Fibroblast of the conjunctiva (primary cell): ENCODE measurements around the gene CLIC1.

Experiments
- DNase-seq: peaks from one replicate; pipeline ENCODE4 v3.0.0-alpha.2; 2010; ENCODE audit warnings: low read depth

Gene CLIC1

DNA sequence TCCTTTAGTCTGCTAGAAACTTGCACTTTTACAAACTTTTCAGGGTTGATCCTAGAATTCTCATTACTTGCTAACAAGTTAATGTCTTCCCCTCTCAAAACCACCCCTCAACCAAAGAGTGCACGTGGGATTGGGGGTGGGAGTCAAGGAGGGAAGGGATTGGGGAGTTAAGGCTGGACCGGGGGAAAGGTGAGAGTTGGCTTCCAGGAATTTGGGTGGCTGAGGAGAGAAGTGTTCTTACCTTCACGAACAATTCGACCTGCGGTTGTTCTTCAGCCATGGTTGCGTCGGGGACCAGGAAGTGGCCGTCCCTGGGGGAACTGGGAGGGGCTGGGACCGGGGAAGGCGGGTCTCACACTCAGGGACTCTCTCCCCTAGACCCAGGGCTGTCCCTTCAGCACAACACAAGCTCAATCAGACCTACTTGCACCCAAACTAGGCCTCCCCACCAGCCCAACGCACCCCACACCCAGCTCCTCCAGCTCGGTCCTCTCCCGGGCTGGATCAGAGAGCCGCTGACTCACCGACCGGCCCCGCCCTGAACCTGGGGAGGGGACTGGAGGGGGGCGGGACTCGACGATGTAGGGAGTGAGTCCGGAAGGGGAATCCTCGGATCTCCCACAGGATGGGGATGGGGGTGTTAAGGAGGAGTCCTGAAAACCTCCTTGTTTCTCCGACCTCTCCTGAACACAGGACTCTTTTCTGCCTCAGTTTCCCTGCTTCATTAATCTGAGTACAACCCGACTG is at the start of gene CLIC1:
TSS of gene CLIC1 (minus strand) at position 510 of the 747 bp plus-strand sequence. CDS start at position 280, 230 bp downstream.
- peak; percentile 72 for DNase-seq

DNA sequence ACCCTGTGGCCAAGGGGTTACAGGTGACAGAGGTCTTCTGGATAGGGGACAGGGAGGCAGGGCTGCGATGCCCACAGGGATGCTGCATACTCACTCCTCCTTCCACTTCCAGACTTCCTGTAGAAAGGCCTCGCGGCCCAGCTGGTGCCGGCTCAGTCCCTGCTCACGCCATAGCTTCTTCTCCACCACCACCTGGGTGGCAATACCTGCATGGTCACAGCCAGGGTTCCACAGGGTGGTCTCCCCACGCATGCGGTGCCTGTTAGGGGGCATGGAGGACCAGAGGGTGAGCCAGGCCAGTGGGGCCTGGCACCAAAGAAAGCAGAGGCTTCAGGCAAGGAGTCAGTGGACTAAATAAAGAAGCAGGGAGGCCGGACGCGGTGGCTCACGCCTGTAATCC is 49.1 kb upstream of the CLIC1 start:
- DNase-seq = no peak

DNA sequence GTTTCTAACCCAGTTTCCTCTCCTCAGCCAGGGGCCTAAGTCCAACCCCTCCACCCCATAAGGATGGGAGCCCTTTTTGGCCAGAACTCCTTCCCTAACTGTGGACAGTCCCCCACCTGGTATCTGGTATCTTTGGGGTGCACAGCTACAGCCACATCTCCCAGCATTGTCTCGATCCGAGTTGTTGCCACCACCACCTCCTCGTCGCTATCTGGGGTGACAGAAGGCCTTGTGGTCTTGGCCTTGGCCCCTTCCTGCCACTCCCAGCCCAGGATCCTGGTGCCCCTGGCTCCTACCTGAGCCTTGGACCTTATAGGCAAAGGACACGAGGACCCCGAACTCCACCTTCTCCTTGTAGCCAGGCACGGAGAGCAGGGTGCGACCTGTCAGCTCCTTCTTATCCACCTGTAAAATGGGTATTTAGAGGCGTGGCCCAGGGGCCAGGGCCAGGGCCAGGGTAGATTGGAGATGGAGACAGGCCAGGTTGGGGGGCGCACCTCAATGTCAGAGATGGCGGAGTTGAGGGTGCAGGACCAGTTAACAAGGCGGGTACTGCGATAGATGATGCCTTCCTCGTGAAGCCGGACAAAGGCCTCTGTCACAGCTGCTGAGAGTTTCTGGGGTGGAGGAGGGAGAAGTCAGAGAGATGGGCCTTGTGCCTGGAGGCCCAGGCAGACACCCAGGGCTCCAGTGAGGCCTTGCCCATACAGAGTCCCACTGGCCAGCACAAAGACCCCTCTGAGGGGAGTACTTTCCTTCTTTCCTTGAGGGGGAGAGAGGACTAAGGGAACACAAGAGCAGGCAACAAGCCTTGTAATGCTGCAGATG is 48.0 kb upstream of the CLIC1 start:
- no peak for DNase-seq

DNA sequence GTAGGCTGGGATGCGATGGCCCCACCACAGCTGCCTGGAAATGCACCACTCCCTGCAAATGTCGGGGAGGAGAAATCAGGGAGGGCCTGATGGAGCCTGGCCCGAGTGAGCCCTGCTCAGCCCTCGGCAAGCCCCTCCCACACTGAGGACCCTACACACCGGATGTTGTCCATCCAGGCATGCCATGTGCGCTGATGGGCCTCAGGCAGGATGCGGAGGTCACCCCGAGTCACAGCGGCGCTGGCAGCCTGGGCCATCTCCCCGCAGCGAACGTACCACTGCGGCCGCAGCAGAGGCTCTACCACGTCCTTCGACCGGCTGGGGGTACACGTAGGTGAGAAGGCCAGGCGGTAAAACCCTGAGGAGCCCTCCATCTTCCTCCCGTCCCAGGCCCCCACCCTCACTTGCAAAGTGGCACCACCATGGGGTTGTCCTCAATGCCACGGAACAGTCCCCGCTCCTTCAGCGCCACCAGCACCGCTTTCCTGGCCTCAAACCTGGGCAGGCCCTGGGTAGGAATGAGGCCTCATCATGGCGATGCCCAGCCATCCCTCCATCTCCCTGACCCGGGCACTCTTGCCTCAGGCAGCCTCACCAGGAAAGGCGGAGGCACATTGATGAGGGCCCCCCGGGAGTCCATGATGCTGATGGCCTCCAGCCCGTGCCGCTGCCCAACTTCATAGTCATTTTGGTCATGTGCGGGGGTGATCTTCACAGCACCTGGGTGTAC is 46.0 kb upstream of the CLIC1 start:
- no peak for DNase-seq

DNA sequence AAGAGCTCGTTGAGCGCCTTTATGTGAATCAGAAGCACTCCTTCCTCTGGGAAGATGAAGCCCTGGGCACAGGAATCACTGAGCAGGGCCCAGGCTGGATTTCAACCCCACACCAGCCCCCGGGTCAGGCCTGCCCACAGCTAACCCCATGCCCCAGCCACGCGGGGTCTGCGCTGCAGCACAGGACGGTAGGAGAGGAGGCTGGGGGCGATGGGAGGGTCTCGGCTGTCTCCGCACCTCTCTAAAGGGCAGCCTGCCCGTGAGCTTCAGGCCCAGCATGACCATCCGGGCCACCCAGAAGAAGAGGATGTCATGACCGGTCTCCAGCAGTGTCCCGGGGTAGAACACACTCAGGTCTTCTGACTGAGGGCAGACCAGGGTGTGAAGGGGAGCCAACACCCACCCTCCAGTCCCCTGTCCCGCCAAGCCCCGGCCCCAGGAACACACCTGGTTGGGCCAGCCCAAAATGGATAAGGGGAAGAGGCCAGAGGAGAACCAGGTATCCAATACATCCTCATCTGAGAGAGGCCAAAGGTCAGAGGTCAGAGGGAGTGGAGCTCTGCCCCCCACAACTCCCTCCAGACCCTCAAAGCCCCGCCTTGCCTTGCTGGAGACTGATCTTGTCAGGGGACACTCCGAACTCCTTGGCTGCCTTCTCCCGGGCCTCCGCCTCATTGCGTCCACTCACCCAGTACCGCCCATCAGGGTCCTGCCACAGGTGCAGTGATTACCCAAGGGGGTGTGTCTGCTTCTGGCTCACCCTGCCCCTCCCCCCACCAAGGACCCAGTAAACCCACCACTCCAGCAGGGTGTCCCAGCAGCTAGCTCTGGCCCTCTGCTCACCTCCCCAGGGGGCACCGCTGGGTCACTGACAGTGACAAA is 45.2 kb upstream of the CLIC1 start:
- DNase-seq = no peak

DNA sequence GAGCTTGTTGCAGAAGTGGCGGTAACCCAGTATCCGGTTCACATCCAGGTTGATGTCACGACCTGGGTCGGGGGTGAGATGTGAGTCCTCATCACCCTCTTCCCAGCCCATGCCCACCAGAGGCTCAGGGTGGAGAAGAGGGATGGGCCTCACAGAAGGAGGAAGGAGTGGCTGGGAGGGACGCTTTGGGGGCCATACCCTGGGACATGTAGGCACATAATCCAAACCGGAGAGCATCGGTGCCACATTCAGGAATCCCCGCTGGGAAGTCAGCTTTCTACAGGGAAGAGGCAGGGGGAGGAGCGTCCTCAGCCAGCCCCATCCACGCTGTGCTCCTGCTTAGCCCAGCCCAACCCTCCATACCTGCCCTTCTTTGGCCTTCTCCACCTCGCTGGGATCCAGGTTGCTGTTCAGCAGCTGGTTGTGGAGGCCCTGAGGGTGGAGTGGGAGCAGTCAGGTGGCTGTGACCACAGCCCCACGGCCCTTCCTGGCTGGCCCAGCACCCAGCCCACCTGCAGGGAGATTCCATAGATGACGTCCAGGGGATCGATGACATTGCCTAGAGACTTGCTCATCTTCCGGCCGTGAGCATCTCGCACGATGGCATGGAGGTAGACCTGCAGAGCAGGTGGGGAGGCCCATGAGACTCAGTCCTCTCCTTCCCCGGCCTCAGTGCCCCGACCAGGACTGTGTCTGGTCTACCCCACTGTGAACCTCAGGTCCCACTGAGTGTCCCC is 44.3 kb upstream of the CLIC1 start:
- DNase-seq = no peak

DNA sequence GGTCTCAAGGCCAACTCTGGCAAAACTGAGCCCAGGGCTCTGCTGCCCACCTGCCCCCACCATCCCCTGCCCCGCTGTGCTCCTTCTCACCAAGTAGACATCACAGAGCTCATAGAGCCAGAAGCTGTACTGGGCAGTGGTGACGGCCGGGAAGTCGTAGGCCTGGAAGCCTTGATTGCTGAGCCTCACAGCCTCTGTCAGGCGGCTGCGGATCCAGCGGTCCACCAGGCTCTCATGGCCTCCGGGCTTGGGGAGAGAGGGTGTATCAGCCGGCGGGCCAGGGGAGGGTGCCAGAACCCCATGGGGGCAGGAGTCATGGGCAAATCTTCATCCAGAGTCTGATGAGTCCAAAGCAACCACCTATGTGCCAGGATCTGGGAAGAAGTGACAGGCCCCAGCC is 43.6 kb upstream of the CLIC1 start:
- no peak for DNase-seq

DNA sequence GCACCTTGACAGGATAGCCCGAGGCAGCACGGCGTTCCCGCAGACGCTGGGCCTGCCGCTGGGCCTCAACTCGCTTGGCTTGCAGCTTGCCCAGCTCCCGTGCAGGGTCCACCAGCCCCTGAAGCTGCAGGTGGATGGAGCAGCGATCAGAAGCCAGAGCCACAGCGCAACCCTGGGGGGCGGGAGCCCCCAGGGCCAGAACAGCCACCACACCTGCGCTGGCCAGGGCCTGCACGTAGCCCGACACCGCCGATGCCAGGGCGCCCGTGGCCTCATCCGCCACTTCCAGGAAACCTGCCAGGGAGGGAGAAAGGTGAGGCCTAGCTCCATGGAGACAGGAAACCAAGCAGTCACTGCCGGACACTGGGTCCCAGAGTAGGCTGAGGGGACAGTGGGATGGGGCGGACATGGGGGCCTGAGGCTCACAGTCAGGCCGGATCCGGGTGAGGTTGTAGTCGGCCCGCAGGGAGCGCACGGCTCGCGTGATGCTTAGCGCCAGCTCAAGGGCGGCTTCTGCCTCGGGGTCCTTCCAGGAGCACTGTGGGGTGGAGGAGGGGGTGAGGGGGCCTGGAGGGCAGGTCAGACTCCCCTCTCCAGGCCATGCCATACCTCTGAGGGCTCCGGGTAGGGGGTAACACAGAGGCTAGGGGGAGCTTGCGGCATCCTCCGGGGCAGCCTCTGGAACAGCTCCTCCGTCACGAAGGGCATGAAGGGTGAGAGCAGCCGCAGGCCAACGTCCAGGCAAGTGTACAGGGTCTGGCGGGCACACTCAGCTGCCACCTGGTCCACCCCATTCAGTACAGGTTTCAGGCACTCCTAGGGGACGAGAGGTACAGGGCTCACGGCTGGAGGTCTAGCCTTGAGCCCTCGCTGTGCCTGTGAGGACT is 42.9 kb upstream of the CLIC1 start:
- no peak for DNase-seq

DNA sequence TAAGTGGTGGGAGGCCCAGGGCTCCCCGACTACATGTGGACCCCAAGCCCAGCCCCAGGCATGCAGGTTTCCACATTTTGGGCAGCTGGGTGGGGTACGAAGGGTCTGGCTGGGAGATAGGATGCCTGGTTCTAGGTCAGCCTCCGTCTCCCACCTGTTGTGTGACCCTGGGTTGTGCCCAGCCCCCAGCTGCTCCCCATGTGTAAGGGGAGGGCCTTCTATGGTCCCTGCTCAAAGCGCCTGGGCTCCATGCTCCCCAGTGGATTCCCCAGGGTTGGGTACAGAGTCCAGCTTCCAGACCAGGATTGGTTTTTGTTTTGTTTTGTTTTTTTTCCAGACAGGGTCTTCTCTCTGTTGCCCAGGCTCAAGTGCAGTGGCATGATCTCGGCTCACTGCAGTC is 41.9 kb upstream of the CLIC1 start:
- no peak for DNase-seq

DNA sequence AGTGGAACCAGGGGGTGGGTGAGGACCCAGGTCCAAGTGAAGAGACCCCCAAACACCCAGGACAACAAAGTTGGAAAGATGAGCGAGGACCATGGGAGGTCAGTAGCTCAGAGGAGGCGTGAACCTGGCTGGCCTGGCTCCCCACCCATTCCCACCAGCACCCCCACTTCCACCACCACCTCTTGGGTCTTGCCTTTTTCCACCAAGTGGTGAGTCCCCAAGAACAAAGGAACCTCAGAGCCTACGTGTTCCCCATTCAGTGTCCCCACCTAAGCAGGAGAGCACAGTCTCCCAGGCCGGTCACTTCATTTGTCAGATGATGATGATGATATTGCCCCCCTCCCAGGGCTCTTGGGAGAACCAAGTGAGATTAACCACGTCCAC is 41.3 kb upstream of the CLIC1 start:
- no peak for DNase-seq

DNA sequence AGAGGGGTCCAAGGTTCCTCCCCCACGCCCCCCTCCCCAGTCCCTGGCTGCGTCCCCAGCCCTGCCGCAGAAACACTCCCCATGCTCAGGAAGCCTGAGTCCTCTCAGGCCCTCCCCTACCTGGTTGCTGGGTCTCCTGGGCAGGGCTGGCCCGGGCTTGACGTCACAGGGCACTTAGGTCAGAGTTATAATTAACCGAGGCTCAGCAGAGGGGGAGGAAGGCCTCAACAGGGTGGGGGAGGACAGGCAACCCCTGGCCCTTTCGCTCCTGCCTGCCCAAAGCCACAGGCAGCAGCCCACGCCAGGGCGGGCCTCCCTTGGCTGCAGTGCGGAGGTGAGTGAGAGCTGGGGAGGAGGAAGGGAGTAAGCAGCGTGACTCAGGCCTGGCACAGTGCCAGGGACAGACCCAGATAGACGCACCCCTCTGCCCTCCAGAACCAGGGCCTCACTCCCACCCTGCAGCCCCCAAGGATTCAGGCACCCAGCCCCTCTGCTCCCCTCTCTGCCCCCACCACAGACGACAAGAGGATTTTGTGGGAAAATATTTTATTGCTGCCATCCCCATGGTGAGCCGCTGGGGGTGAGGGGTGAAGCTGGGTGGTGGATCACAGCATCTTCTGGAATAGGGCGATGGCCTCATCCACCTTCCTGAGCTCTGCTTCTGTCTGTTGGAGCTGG is 40.8 kb upstream of the CLIC1 start, which contains the start of gene VWA7:
TSS of gene VWA7 (minus strand) at position 340 of the 678 bp plus-strand sequence. CDS start 549 bp downstream, outside the sequence.
- DNase-seq = peak; percentile 37

DNA sequence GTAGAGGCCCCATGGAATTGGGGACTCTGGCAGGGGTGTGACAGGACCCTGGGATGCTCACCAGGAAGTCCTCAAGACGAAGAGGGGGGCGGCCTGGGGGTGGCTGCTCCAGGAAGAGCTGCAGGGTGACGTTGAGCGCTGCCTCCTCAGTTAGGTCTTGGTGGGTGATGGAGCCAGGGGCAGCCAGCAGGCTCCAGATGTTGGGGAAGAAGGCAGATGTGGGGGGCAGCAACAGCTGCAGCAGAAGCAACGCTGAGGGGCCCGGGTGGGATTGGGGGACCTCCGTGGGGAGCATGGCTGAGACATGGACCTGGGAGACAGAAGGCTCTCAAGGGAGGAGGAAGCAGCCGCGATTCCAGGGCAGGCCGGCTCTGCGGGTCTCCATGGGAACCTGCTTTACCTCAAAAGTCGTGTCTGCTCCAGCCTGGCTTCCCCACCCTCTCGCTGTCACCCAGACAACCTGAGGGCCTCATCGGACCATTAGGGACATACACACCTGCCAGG is 40.2 kb upstream of the CLIC1 start:
- DNase-seq = no peak

DNA sequence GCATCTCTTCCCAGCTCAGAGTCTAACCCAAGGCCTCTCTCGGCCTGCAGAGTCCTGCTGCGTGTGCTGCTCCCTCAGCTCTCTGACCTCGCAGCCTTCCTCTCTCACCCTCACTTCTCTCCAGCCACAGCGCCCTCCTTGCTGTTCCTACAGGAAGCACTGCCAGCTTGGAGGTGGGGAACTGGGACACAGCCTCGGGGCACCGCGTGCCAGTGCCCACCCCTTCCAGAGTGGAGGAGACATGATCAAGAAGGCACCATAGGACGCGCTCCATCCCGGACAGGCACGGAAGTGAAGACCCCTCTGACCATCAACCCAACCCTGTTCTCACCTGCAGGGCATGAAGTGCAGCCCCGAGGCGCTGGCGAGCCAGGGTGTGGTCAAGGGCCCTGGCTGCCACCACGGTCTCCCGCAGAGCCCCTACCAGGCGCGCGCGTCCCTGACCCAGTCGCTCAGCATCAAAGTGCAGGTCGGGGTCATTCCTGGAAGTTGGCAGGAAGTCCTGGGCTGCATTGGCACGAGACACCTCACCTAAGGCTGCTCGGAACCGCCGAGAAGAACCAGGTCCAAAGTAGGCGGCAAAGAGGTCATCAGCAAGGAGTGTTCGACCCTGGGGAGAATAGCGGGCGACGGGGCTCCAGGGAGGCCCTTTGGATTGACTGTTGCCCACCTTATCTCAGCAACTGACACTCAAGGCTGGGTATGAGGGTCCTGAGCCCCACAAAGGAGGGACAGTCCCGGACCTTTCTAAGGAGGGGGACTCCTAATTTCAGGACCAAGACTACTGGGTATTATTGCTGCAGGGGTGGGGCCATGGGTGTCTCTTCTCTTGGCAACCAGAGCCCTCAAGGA is 39.5 kb upstream of the CLIC1 start:
- DNase-seq = no peak

DNA sequence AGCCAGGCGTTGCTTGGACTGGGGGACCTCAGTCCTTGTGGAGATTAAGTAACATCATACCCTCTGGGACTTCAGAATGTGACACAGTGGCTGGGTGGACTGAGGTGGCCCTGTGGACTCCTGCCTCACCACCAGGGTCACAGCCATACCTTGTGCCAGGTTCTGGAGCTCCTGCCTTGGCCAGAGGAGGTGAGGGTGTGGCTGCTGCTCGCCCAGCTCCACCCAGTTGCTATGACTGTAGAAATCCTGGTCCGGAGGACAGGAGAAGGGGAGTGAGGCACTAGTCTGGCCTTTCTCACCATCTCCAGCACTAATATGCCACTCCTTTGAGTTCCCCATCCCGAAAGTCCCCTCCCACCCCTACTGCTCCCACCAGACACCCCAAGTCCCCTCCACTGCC is 38.9 kb upstream of the CLIC1 start:
- no peak for DNase-seq

DNA sequence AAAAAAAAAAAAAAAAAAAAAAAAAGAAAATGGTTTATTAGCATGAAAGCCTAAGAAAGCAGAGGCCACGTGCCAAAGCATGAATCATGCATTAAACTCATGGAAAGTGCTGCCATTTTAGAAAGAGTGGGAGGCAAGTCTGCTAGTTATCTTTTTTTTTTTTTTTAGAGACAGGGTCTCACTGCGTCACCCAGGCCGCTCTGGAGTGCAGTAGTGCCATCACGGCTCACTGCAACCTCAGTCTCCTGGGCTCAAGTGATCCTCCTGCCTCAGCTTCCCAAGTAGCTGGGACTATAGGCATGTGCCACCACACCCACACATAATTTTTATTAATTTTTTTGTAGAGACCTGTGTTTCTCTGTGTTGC is 35.6 kb upstream of the CLIC1 start:
- no peak for DNase-seq

DNA sequence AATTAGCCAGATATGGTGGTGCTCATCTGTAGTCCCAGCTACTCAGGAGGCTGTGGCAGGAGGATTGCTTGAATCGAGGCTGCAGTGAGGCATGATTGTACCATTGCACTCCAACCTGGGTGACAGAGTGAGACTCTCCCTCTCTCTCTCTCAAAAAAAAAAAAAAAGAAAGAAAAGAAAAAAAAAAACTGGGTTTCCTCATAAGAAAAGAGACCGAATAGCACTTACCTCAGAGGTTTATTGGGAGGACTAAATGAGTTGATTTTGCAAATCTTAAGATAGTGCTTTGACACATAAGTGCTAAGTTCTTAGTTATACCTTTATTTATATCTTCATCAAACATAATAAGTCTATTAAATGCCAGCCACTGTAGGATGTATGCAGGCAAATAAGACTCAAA is 34.5 kb upstream of the CLIC1 start:
- no peak for DNase-seq

DNA sequence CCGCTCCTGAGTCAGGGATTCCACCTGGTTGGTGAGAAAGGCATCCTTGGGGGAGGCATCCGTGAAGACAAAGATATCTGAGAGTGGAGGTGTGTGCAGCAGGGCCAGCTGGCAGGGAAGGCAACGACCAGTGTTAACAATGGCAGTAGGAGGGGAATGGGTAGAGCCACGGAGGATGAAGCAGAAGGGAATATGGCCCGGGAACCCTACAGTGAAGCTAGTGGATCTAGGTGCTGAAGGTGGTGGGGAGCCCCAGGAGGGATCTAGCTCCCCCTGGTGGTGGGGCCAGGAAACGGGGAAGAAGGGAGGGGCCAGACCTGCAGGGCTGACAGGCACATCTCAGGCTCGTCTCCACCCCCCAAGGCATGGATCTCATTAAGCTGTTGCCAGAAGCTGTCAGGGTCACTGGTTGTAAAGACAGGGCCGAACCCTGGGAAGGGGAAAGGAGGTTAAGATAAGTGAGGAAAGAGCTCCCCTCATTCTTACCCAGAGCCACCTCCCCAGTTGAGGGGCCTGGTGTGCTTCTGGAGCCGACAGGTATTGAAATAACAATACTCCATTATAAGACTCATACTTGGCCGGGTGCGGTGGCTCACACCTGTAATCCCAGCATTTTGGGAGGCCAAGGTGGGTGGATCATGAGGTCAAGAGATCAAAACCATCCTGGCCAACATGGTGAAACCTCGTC is 33.5 kb upstream of the CLIC1 start:
- no peak for DNase-seq
